HFFc6 (cell line): Measurements from ENCODE around the gene MSH3. TPM values are rescaled to one million over a fixed set of nuclear protein-coding genes. Genes with fewer than 3 reads are reported as not detected.

ENCODE experiments used
- DNase-seq: peaks from one replicate; pipeline ENCODE4 v3.0.0-alpha.2; 2018
- H3K27ac Mint-ChIP-seq: 2 replicates; pipeline ENCODE4 v1.8.0; 2020; ENCODE audit warnings: mild to moderate bottlenecking, mixed read lengths
- H3K27me3 Mint-ChIP-seq: 2 replicates; pipeline ENCODE4 v1.8.0; 2021; ENCODE audit warnings: mild to moderate bottlenecking, moderate library complexity, mixed read lengths; ENCODE audit not compliant: insufficient read depth
- H3K36me3 Mint-ChIP-seq: 2 replicates; pipeline ENCODE4 v1.8.0; 2021; ENCODE audit warnings: low read depth, mixed read lengths
- H3K4me1 Mint-ChIP-seq: 2 replicates; pipeline ENCODE4 v1.8.0; 2020; ENCODE audit warnings: low read depth, mixed read lengths
- H3K4me3 Mint-ChIP-seq: 2 replicates; pipeline ENCODE4 v1.8.0; 2020; ENCODE audit warnings: mild to moderate bottlenecking, moderate library complexity, mixed read lengths
- H3K9me3 Mint-ChIP-seq: 2 replicates; pipeline ENCODE4 v1.8.0; 2020; ENCODE audit warnings: mild to moderate bottlenecking, mixed read lengths
- total RNA-seq, 6 experiments: library from RNA; stranded (reverse); fragmentation: NEBNext Ultra II Directional; extraction: Animal tissue kit (Norgen Biotek cat#: 25700); gene quantifications; 2 replicates in 1 of 6; 3 replicates in 5 of 6; pipeline ENCODE4 v1.2.3, GENCODE V29; 2021
- TF ChIP-seq, protein P1 (sequence below): fragments of 200-600 bp; sonication (generic); IDR thresholded peaks from 2 replicates; pipeline ENCODE4 v1.5.0; 2021; ENCODE audit warnings: antibody characterized with exemption, mild to moderate bottlenecking

The MSH3 gene
- total RNA-seq, 6 experiments from 2014 or later: 13.6 to 14.9 (median 14.3) TPM

DNA sequence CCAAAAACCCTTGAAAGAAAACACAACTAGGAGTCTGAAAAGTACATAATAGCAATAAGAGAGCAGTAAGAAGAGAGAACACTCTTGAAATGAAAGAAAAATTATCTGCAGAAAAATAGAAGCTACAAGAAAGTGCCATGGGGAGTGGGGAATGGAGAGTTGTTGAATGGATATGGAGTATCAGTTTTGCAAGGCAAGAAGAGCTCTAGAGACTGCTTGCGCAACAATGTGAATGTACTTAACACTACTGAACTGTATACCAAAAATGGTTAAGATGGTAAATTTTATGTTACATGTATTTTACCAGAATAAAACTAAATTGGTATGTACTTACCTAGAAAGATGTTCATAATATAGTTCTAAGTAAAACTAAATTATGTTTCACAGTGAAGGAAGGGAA is 251.0 kb downstream of the MSH3 start:
- DNase-seq: no peak
- Mint-ChIP-seq H3K4me3 (no peak overlapping the region), H3K27ac (no peak overlapping the region), H3K36me3 (peaks cover 13% of the 10 kb centered on the region; the same call in 1 of the 2 replicates), H3K4me1 (no peaks in the 10 kb centered on the region), H3K9me3 (peaks cover 13% of the 10 kb centered on the region), H3K27me3 (no peaks in the 10 kb centered on the region)
- TF ChIP-seq, protein P1, sequence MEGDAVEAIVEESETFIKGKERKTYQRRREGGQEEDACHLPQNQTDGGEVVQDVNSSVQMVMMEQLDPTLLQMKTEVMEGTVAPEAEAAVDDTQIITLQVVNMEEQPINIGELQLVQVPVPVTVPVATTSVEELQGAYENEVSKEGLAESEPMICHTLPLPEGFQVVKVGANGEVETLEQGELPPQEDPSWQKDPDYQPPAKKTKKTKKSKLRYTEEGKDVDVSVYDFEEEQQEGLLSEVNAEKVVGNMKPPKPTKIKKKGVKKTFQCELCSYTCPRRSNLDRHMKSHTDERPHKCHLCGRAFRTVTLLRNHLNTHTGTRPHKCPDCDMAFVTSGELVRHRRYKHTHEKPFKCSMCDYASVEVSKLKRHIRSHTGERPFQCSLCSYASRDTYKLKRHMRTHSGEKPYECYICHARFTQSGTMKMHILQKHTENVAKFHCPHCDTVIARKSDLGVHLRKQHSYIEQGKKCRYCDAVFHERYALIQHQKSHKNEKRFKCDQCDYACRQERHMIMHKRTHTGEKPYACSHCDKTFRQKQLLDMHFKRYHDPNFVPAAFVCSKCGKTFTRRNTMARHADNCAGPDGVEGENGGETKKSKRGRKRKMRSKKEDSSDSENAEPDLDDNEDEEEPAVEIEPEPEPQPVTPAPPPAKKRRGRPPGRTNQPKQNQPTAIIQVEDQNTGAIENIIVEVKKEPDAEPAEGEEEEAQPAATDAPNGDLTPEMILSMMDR: no peak

DNA sequence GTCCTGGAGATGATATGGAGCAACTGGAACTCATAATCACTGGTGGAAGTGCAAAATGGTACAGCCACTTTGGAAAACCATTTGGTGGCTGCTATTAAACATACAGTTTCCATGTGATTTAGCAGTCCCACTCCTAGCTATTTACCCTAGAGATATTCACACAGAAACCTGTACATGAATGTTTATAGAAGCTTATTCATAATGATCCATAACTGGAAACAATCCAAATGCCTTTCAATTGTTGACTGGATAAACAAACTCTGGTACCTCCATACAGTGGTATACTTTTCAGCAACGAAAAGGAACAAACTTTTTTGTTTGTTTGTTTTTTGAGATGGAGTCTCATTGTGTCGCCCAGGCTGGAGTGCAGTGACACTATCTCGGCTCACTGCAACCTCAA is 258.0 kb downstream of the MSH3 start:
- Mint-ChIP-seq H3K27me3 (no peaks in the 10 kb centered on the region), H3K4me1 (peaks cover 8% of the 10 kb centered on the region), H3K27ac (no peak overlapping the region), H3K36me3 (no peaks in the 10 kb centered on the region), H3K9me3 (no peaks in the 10 kb centered on the region), H3K4me3 (no peak overlapping the region)
- DNase-seq: no peak
- TF ChIP-seq, protein P1: no peak

DNA sequence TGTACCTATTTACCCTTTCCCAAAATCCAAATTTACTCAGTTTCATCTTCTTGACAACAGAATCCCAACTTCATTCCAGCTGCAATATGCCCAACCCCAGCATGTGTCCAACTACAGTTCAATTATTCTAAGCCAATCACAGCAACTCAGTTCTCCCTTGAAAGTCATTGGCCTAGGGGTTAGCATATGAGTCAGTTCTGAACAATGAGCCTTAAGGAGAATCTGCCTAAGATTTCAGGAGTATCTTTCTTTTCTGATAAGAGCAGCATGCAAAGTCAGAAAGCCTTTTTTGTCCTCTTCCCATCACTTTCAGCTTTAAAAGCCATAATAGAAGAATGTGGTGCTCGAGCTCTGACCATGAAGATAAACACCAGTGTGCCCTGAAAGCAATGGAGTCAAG is 261.3 kb downstream of the MSH3 start:
- no peak overlapping the region for H3K27ac Mint-ChIP-seq
- TF ChIP-seq, protein P1: no peak
- DNase-seq: peak; percentile 23
- no peaks in the 10 kb centered on the region for H3K9me3 Mint-ChIP-seq
- H3K4me3 Mint-ChIP-seq: no peak overlapping the region
- H3K27me3 Mint-ChIP-seq: no peaks in the 10 kb centered on the region; the same call in none of the 2 replicates
- H3K36me3 Mint-ChIP-seq: no peaks in the 10 kb centered on the region
- H3K4me1 Mint-ChIP-seq: peaks cover 15% of the 10 kb centered on the region

DNA sequence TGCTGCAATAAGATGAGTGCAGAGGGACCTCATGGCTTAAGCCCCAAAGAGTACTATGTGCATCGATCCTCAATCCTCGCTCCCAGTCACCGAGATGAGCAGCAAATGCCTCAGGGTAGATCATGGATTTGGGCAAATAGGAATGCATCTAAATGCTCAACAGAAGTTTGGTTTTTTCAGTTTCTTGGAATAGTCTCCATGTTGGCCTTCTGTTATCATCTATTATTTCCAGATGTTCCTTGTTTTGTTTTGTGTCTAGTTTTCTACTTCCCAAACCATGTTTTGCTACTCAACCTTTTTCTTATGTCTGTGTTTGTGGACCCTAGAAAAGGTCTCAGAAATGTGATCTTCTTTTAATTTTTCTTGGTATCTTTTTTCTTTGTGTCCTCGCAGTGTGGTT is 262.2 kb downstream of the MSH3 start:
- H3K36me3 Mint-ChIP-seq: no peaks in the 10 kb centered on the region
- TF ChIP-seq, protein P1: no peak
- H3K27ac Mint-ChIP-seq: no peak overlapping the region
- no peak overlapping the region for H3K4me3 Mint-ChIP-seq
- H3K4me1 Mint-ChIP-seq: peaks cover 15% of the 10 kb centered on the region
- H3K9me3 Mint-ChIP-seq: no peaks in the 10 kb centered on the region
- H3K27me3 Mint-ChIP-seq: no peaks in the 10 kb centered on the region; the same call in none of the 2 replicates
- DNase-seq: no peak

DNA sequence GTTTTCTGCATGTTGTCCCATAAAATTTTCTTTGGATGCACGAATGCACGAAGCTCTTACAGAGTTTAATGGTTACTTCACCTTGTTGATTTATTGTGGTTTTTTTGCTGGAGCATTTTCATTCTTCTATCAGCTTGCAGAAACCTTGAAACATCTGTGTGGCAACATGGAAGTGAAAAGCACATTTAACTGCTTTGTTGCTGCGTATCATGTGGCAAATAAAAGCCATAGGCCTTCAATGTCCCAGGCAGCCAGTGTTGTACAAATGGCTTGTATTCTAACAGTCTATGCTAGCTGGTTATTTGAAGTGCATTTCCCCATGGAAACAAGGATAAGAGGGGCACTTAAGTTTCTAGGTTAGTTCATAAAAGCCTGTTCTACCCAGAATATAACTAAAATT is 263.2 kb downstream of the MSH3 start:
- DNase-seq: no peak
- no peak overlapping the region for H3K4me3 Mint-ChIP-seq
- H3K27ac Mint-ChIP-seq: no peak overlapping the region
- H3K27me3 Mint-ChIP-seq: peaks cover 4% of the 10 kb centered on the region
- H3K9me3 Mint-ChIP-seq: no peaks in the 10 kb centered on the region
- no peaks in the 10 kb centered on the region for H3K36me3 Mint-ChIP-seq
- peaks cover 15% of the 10 kb centered on the region for H3K4me1 Mint-ChIP-seq
- TF ChIP-seq, protein P1: no peak
